ENCODE results near the gene ATG2B. TPM values are rescaled to one million over a fixed set of nuclear protein-coding genes. Genes with fewer than 3 reads are reported as not detected.

ATG2B gene, protein sequence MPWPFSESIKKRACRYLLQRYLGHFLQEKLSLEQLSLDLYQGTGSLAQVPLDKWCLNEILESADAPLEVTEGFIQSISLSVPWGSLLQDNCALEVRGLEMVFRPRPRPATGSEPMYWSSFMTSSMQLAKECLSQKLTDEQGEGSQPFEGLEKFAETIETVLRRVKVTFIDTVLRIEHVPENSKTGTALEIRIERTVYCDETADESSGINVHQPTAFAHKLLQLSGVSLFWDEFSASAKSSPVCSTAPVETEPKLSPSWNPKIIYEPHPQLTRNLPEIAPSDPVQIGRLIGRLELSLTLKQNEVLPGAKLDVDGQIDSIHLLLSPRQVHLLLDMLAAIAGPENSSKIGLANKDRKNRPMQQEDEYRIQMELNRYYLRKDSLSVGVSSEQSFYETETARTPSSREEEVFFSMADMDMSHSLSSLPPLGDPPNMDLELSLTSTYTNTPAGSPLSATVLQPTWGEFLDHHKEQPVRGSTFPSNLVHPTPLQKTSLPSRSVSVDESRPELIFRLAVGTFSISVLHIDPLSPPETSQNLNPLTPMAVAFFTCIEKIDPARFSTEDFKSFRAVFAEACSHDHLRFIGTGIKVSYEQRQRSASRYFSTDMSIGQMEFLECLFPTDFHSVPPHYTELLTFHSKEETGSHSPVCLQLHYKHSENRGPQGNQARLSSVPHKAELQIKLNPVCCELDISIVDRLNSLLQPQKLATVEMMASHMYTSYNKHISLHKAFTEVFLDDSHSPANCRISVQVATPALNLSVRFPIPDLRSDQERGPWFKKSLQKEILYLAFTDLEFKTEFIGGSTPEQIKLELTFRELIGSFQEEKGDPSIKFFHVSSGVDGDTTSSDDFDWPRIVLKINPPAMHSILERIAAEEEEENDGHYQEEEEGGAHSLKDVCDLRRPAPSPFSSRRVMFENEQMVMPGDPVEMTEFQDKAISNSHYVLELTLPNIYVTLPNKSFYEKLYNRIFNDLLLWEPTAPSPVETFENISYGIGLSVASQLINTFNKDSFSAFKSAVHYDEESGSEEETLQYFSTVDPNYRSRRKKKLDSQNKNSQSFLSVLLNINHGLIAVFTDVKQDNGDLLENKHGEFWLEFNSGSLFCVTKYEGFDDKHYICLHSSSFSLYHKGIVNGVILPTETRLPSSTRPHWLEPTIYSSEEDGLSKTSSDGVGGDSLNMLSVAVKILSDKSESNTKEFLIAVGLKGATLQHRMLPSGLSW (N-terminal part only)
- total RNA-seq (10 to 100 TPM; 19.5 to 21.1 TPM), polyA plus RNA-seq (ENCODE audit: insufficient read length in 6 of 6) (10 to 100 TPM; 31.0 to 44.1 (median 34.7) TPM)
- long read RNA-seq, donor 1 = 0 reads
- long read RNA-seq, donor 2 = 0 reads
- long read RNA-seq, donor 3 = 0 reads
- long read RNA-seq, donor 4, partial matches to known transcripts = 1 of 1 reads
- long read RNA-seq, donor 4, other reads (novel, unspliced or antisense) = 0 of 1 reads
- long read RNA-seq, donor 5 = 0 reads
- long read RNA-seq, donor 6, partial matches to known transcripts = 0 of 13 reads
- long read RNA-seq, donor 6, other reads (novel, unspliced or antisense) = 13 of 13 reads
- long read RNA-seq, donor 7, partial matches to known transcripts = 22 of 22 reads
- long read RNA-seq, donor 7, other reads (novel, unspliced or antisense) = 0 of 22 reads
- long read RNA-seq, donor 8 = 0 reads
- long read RNA-seq, donor 9 = 0 reads
- long read RNA-seq, donor 10 = 0 reads
- long read RNA-seq, donor 11 = 0 reads
- long read RNA-seq, donor 12 = 0 reads

DNA sequence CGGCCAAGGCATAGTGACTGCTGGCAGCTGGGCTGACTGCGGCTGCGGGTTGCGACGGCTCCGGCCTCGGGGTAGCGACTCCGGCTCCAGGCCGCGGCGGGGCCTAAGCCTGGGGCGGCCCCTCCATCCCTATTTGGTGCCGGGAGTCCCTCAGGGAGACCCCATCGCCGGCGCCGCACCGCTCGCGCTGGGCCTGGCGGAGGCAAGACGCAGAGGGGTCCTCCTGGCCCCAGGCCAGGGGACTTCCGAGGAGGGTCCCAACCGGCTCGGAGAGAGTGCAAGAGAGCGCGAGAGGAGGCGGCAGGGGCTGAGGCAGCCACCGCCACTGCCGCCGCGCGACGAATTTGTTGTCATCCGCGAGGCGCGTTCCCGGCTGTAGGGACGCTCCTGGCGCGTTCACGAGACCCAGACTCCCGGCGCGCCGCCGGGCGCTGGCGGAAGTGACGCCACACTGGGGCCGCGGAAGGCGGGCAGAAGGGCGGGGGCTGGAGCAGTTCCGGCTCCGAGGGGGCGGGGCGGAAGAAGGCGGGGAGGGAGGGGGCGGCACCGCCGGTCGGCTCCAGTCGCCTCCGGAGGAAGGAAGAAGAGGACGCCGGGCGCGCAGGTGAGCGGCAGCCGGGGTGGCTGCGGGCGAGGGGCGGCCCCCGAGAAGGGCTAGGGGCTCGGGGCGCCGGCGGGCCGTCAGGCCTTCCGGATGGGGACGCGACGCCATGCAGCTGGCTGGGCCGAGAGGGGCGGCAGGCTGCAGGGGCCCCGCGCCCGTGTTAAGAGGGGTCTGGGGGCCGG, at the start of gene ATG2B, which contains the start of gene GSKIP:
ATG2B (minus strand) TSS at position 377 of the 786 bp plus-strand sequence; CDS start at position 12, 365 bp downstream.
GSKIP (plus strand) TSS at position 562 of the 786 bp plus-strand sequence. CDS start 18,722 bp downstream, outside the sequence.
- Histone ChIP-seq H3K36me3 (no peaks in the 10 kb centered on the region), H3K4me1 (peaks cover 14 to 55% of the 10 kb centered on the region in 2 donors), H3K4me3 (peak within 1 kb of the TSS; percentile 79 to 90), H3K27ac (peak within 1 kb of the TSS; percentile 92 to 93), H3K27me3 (no peaks in the 10 kb centered on the region), H3K9me3 (no peaks in the 10 kb centered on the region)
- TF ChIP-seq, protein P1, sequence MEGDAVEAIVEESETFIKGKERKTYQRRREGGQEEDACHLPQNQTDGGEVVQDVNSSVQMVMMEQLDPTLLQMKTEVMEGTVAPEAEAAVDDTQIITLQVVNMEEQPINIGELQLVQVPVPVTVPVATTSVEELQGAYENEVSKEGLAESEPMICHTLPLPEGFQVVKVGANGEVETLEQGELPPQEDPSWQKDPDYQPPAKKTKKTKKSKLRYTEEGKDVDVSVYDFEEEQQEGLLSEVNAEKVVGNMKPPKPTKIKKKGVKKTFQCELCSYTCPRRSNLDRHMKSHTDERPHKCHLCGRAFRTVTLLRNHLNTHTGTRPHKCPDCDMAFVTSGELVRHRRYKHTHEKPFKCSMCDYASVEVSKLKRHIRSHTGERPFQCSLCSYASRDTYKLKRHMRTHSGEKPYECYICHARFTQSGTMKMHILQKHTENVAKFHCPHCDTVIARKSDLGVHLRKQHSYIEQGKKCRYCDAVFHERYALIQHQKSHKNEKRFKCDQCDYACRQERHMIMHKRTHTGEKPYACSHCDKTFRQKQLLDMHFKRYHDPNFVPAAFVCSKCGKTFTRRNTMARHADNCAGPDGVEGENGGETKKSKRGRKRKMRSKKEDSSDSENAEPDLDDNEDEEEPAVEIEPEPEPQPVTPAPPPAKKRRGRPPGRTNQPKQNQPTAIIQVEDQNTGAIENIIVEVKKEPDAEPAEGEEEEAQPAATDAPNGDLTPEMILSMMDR (IDR thresholded peaks at IDR 0.05) = no peak
- intact Hi-C loops (cut with DNase I) = no loop called here
- ATAC-seq (peak; percentile 94), DNase-seq (peak; percentile 92 to 99 (median 96))

DNA sequence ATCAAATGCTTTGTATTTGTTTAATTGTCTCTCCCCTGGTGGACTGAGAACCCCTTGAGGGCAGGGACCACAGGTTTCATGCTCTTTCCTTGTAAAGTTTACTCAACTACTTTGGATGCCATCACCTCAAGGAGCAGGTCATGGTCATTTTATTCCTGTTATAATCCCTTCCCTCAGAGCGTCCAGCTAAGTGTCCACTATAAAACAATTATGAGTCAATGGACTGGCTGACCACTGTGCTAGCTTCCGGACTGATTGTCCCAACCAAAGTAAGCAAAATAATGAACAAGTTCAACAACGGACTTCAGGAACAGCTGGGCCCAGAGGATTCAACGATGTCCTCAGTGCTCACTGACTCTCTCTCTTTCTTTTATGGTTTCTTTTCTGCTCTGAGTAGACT, 47.0 kb upstream of the ATG2B start:
- no peak overlapping the region for H3K4me3 ChIP-seq
- TF ChIP-seq, protein P1 (IDR thresholded peaks at IDR 0.05) = no peak
- intact Hi-C loops (cut with DNase I) = no loop called here
- H3K9me3 ChIP-seq = no peaks in the 10 kb centered on the region
- DNase-seq (no peak), ATAC-seq (no peak)
- no peaks in the 10 kb centered on the region for H3K4me1 ChIP-seq
- no peaks in the 10 kb centered on the region for H3K27me3 ChIP-seq
- H3K27ac ChIP-seq = no peak overlapping the region
- no peaks in the 10 kb centered on the region for H3K36me3 ChIP-seq

DNA sequence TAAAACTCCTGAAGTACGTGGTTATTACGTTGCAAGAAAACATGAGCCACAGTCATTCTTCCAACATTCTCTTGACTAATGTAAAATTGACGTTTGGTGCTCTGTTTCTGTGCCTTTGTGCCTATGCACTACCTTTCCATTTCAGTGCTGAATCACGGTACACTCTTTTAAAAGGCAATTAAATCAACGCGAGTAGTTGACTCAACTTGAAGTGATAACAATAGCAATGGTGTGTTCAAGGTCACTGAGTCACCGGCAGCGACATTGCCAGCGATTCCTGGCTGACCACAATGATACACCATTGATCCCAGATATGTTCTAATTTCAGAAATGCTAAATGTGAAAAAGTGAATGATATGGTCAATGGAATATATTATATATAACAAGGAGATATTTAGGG, 46.6 kb upstream of the ATG2B start:
- no peaks in the 10 kb centered on the region for H3K4me1 ChIP-seq
- no peaks in the 10 kb centered on the region for H3K9me3 ChIP-seq
- TF ChIP-seq, protein P1 (IDR thresholded peaks at IDR 0.05) = no peak
- no peak for DNase-seq
- no peaks in the 10 kb centered on the region for H3K36me3 ChIP-seq
- no peak overlapping the region for H3K4me3 ChIP-seq
- H3K27ac ChIP-seq = no peak overlapping the region
- intact Hi-C loops (cut with DNase I) = loop anchor here in 1 of 2 donors (10.0 kb wide), 1 partner anchor 105 kb away; no protein-coding TSS in a partner anchor
- no peaks in the 10 kb centered on the region for H3K27me3 ChIP-seq
- ATAC-seq = no peak

DNA sequence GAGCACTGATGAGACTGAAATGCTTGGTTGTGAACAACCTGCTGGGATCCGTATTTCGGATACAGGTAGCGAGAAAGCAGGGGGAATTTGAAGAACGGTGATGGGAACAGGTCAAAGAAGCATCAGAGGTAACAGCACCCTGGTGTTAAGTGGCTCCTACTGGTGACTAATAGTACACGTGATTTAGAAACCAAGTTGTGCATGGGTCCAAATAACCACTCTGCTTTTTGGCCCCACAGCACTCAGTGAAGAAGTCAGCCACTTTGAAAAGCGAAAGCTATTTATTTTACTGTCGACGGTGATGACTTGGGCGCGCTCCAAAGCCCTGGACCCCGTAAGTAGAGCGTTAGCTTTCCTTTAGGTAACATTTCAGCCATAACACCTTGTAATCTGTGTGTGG, 45.5 kb upstream of the ATG2B start:
- Histone ChIP-seq H3K36me3 (no peaks in the 10 kb centered on the region), H3K4me3 (no peak overlapping the region), H3K27me3 (no peaks in the 10 kb centered on the region), H3K4me1 (no peaks in the 10 kb centered on the region), H3K27ac (no peak overlapping the region), H3K9me3 (no peaks in the 10 kb centered on the region)
- DNase-seq (no peak), ATAC-seq (peak; percentile 42)
- intact Hi-C loops (cut with DNase I) = loop anchor here in 1 of 2 donors (10.0 kb wide), 1 partner anchor 104 kb away; no protein-coding TSS in a partner anchor
- TF ChIP-seq, protein P1 (IDR thresholded peaks at IDR 0.05) = no peak

Data from left lung (tissue), 14 donors.